ENCODE data around the gene U2SURP. TPM values are rescaled to one million over a fixed set of nuclear protein-coding genes. Genes with fewer than 3 reads are reported as not detected.

Gene U2SURP
- total and polyA plus RNA-seq, 4 donors = 8.3 to 41.2 (median 30.3) TPM

- no peaks in the 10 kb centered on the region for H3K4me1 ChIP-seq (ENCODE audit: control insufficient read depth in 4 of 4, insufficient read depth in 4 of 4, low read length in 3 of 4)
- no peak overlapping the region for H3K4me3 ChIP-seq (ENCODE audit: low read depth in 1 of 3, low read length in 3 of 3)
- H3K9me3 ChIP-seq (ENCODE audit: control insufficient read depth in 4 of 4, low read length in 3 of 4) = peaks cover 10 to 22% (median 14%) of the 10 kb centered on the region in 4 donors
- DNase-seq (ENCODE audit: low spot score) = no peak
- H3K27ac ChIP-seq (ENCODE audit: low read depth in 1 of 2, low read length in 2 of 2) = no peak overlapping the region
- TF ChIP-seq RXRA (IDR thresholded peaks at IDR 0.05) = no peak
- no peak for TF ChIP-seq HNF4G (IDR thresholded peaks at IDR 0.05)
- TF ChIP-seq MAX (IDR thresholded peaks at IDR 0.05) = no peak
- TF ChIP-seq EGR1 (IDR thresholded peaks at IDR 0.05; ENCODE audit: low read depth in 2 of 2) = no peak
- no peak for TF ChIP-seq JUND (IDR thresholded peaks at IDR 0.05)
- TF ChIP-seq ZBTB33 (IDR thresholded peaks at IDR 0.05) = no peak
- TF ChIP-seq FOXA1 (IDR thresholded peaks at IDR 0.05) = no peak
- no peak for TF ChIP-seq NR2F2 (IDR thresholded peaks at IDR 0.05)
- H3K27me3 ChIP-seq (ENCODE audit: control insufficient read depth in 4 of 4, insufficient read depth in 4 of 4, low read length in 3 of 4) = no peaks in the 10 kb centered on the region
- no peak overlapping the region for H3K9ac ChIP-seq (ENCODE audit: low read depth in 1 of 2, low read length in 2 of 2)
- 67% methylated on average over 2 of the region's 2 CpGs for WGBS
- no peaks in the 10 kb centered on the region for H3K36me3 ChIP-seq (ENCODE audit: control insufficient read depth in 4 of 4, insufficient read depth in 3 of 4, low read depth in 1 of 4, low read length in 3 of 4)
Measured at GRCh38 chr3:143103652-143104051, 102.3 kb downstream of the U2SURP start.

GRCh38 chr3:143105170-143105569 is 103.8 kb downstream of the U2SURP start:
- H3K9ac ChIP-seq (ENCODE audit: low read depth in 1 of 2, low read length in 2 of 2) = no peak overlapping the region
- H3K27ac ChIP-seq (ENCODE audit: low read depth in 1 of 2, low read length in 2 of 2) = no peak overlapping the region
- H3K36me3 ChIP-seq (ENCODE audit: control insufficient read depth in 4 of 4, insufficient read depth in 3 of 4, low read depth in 1 of 4, low read length in 3 of 4) = no peaks in the 10 kb centered on the region
- H3K4me1 ChIP-seq (ENCODE audit: control insufficient read depth in 4 of 4, insufficient read depth in 4 of 4, low read length in 3 of 4) = no peaks in the 10 kb centered on the region
- H3K4me3 ChIP-seq (ENCODE audit: low read depth in 1 of 3, low read length in 3 of 3) = peak overlapping the region in 1 of 3 donors; percentile 23
- peaks cover 10 to 22% (median 14%) of the 10 kb centered on the region in 4 donors for H3K9me3 ChIP-seq (ENCODE audit: control insufficient read depth in 4 of 4, low read length in 3 of 4)
- no peak for TF ChIP-seq MAX (IDR thresholded peaks at IDR 0.05)
- no peak for TF ChIP-seq FOXA2 (IDR thresholded peaks at IDR 0.05)
- no peak for TF ChIP-seq FOXA1 (IDR thresholded peaks at IDR 0.05)
- no peak for TF ChIP-seq HNF4A (conservative IDR thresholded peaks at IDR 0.05)
- no peak for TF ChIP-seq TAF1 (conservative IDR thresholded peaks at IDR 0.05)
- TF ChIP-seq RAD21 (IDR thresholded peaks at IDR 0.05) = no peak
- TF ChIP-seq ATF3 (IDR thresholded peaks at IDR 0.05) = no peak
- TF ChIP-seq ZBTB33 (IDR thresholded peaks at IDR 0.05) = no peak
- TF ChIP-seq EGR1 (IDR thresholded peaks at IDR 0.05; ENCODE audit: low read depth in 2 of 2) = no peak
- TF ChIP-seq YY1 (IDR thresholded peaks at IDR 0.05) = no peak
- no peak for TF ChIP-seq SP1 (IDR thresholded peaks at IDR 0.05)
- TF ChIP-seq RXRA (IDR thresholded peaks at IDR 0.05) = no peak
- no peak for TF ChIP-seq HNF4G (IDR thresholded peaks at IDR 0.05)
- no peak for TF ChIP-seq GABPA (IDR thresholded peaks at IDR 0.05 in 1 of 2, conservative IDR thresholded peaks at IDR 0.05 in 1 of 2)
- no peak for TF ChIP-seq JUND (IDR thresholded peaks at IDR 0.05)
- DNase-seq (ENCODE audit: low spot score) = no peak
- WGBS = 78% methylated on average over 5 of the region's 5 CpGs
- H3K27me3 ChIP-seq (ENCODE audit: control insufficient read depth in 4 of 4, insufficient read depth in 4 of 4, low read length in 3 of 4) = no peaks in the 10 kb centered on the region

Measured in liver (tissue), 9 donors.